NCI-H2107 treated with DMSO at 0.1 percent for 48 hours (cell line): ENCODE results near the gene TVP23C.
"Not testable (repeated sequence)": the region's sequence is repeated elsewhere in the genome, so short reads cannot be mapped to it uniquely, and the experiment has no call there.

Experiments used
- DNase-seq: peaks from one replicate; lab custom pipeline; 2025; ENCODE audit not compliant: unreplicated experiment; lab: John Stamatoyannopoulos, UW

Gene TVP23C

GRCh38 chr17:15563375-15563857, at the start of gene TVP23C:
Gene TVP23C (minus strand): TSS chr17:15563483. CDS start chr17:15563448, 35 bp downstream.
- not testable (repeated sequence) for DNase-seq

GRCh38 chr17:15592960-15593359, 29.7 kb upstream of the TVP23C start:
- not testable (repeated sequence) for DNase-seq

GRCh38 chr17:15591986-15592385, 28.7 kb upstream of the TVP23C start:
- not testable (repeated sequence) for DNase-seq

GRCh38 chr17:15590844-15591243, 27.6 kb upstream of the TVP23C start:
- DNase-seq: not testable (repeated sequence)

GRCh38 chr17:15589544-15590536, 26.6 kb upstream of the TVP23C start:
- not testable (repeated sequence) for DNase-seq

GRCh38 chr17:15588017-15588416, 24.7 kb upstream of the TVP23C start:
- DNase-seq: not testable (repeated sequence)

- DNase-seq: not testable (repeated sequence)
Measured at GRCh38 chr17:15583313-15583712, 20.0 kb upstream of the TVP23C start.

- DNase-seq: not testable (repeated sequence)
Measured at GRCh38 chr17:15581462-15581861, 18.2 kb upstream of the TVP23C start.

GRCh38 chr17:15576848-15577247, 13.6 kb upstream of the TVP23C start:
- not testable (repeated sequence) for DNase-seq

- DNase-seq: not testable (repeated sequence)
Measured at GRCh38 chr17:15574660-15575059, 11.4 kb upstream of the TVP23C start.

GRCh38 chr17:15573870-15574269, 10.6 kb upstream of the TVP23C start:
- not testable (repeated sequence) for DNase-seq

GRCh38 chr17:15562613-15563374, 489 bp downstream of the TVP23C start:
- not testable (repeated sequence) for DNase-seq

- not testable (repeated sequence) for DNase-seq
Measured at GRCh38 chr17:15561439-15561838, 1.8 kb downstream of the TVP23C start.

- not testable (repeated sequence) for DNase-seq
Measured at GRCh38 chr17:15558403-15559105, 4.7 kb downstream of the TVP23C start.

GRCh38 chr17:15557334-15557832, 5.9 kb downstream of the TVP23C start:
- not testable (repeated sequence) for DNase-seq

GRCh38 chr17:15552932-15553331, 10.4 kb downstream of the TVP23C start:
- DNase-seq: not testable (repeated sequence)

- not testable (repeated sequence) for DNase-seq
Measured at GRCh38 chr17:15549552-15549951, 13.7 kb downstream of the TVP23C start.

GRCh38 chr17:15546604-15547003, 16.7 kb downstream of the TVP23C start:
- not testable (repeated sequence) for DNase-seq

GRCh38 chr17:15540371-15541219, 22.7 kb downstream of the TVP23C start:
- not testable (repeated sequence) for DNase-seq
